DOHH2 (cell line): ENCODE measurements around the gene B4GALT5.

Experiments
- H3F3A ChIP-seq: fragments of 200-600 bp; sonication (generic), shearing (Covaris generic); 2 replicates; pipeline ENCODE4 v1.6.0; 2016; ENCODE audit warnings: antibody characterized with exemption, mild to moderate bottlenecking; ENCODE audit not compliant: control insufficient read depth, insufficient read depth
- H3K27ac ChIP-seq: fragments of 200-600 bp; sonication (generic); 2 replicates; pipeline ENCODE4 v1.5.1; 2014; ENCODE audit warnings: low read depth, mild to moderate bottlenecking, low read length, moderate library complexity
- H3K27me3 ChIP-seq: fragments of 200-600 bp; sonication (generic); 2 replicates; pipeline ENCODE4 v1.6.1; 2014; ENCODE audit warnings: mild to moderate bottlenecking, low read length, mixed read lengths; ENCODE audit not compliant: control insufficient read depth
- H3K36me3 ChIP-seq: fragments of 200-600 bp; sonication (generic); 2 replicates; pipeline ENCODE4 v1.6.1; 2014; ENCODE audit warnings: mild to moderate bottlenecking, low read length, moderate library complexity, mixed read lengths; ENCODE audit not compliant: control insufficient read depth
- H3K4me1 ChIP-seq: fragments of 200-600 bp; sonication (generic); 2 replicates; pipeline ENCODE4 v1.6.1; 2014; ENCODE audit warnings: mild to moderate bottlenecking, low read length, mixed read lengths; ENCODE audit not compliant: control insufficient read depth
- H3K4me2 ChIP-seq: fragments of 200-600 bp; sonication (generic); 2 replicates; pipeline ENCODE4 v1.6.0; 2014; ENCODE audit warnings: mild to moderate bottlenecking, low read length, moderate library complexity
- H3K4me3 ChIP-seq: fragments of 200-600 bp; sonication (generic); 2 replicates; pipeline ENCODE4 v1.5.1; 2014; ENCODE audit warnings: mild to moderate bottlenecking, low read length, mixed read lengths
- H3K79me2 ChIP-seq: fragments of 200-600 bp; sonication (generic); 2 replicates; pipeline ENCODE4 v1.6.1; 2014; ENCODE audit warnings: mild to moderate bottlenecking, low read length, mixed read lengths; ENCODE audit not compliant: control insufficient read depth
- H3K9me2 ChIP-seq: fragments of 200-600 bp; sonication (generic); replicated peaks from 2 replicates; pipeline ENCODE4 v1.6.1; 2014; ENCODE audit warnings: mild to moderate bottlenecking, low read length, mixed read lengths; ENCODE audit not compliant: control insufficient read depth
- H3K9me3 ChIP-seq: fragments of 200-600 bp; sonication (generic); 2 replicates; pipeline ENCODE4 v1.6.1; 2014; ENCODE audit warnings: antibody characterized with exemption, low read length, mixed read lengths; ENCODE audit not compliant: control insufficient read depth, insufficient read depth
- H4K20me1 ChIP-seq: fragments of 200-600 bp; sonication (generic); 2 replicates; pipeline ENCODE4 v1.6.0; 2014; ENCODE audit warnings: low read depth, mild to moderate bottlenecking, antibody characterized with exemption, low read length, moderate library complexity; ENCODE audit not compliant: control insufficient read depth, insufficient read depth
- CTCF ChIP-seq: fragments of 200-600 bp; sonication (generic); IDR thresholded peaks from one replicate; pipeline ENCODE4 v1.5.1; 2014; ENCODE audit warnings: antibody characterized with exemption, mild to moderate bottlenecking, low read depth, low read length; ENCODE audit not compliant: poor library complexity, severe bottlenecking
- EZH2phosphoT487 ChIP-seq: fragments of 200-600 bp; sonication (generic); IDR thresholded peaks from 2 replicates; pipeline ENCODE4 v1.6.1; 2017; ENCODE audit warnings: borderline replicate concordance, mild to moderate bottlenecking, antibody characterized with exemption, low read length, moderate library complexity, mixed read lengths

B4GALT5 gene

GRCh38 chr20:49590163-49591017 lies 123.3 kb downstream of the B4GALT5 start:
- Histone ChIP-seq H3K27me3 (peaks cover 5% of the 10 kb centered on the region; the same call in 1 of the 2 replicates), H4K20me1 (no peaks in the 10 kb centered on the region), H3K27ac (no peak overlapping the region), H3K4me3 (no peak overlapping the region), H3K9me3 (no peaks in the 10 kb centered on the region), H3K79me2 (no peaks in the 10 kb centered on the region), H3K4me2 (no peak overlapping the region), H3F3A (no peaks in the 10 kb centered on the region), H3K9me2 (no peaks in the 10 kb centered on the region), H3K4me1 (peaks cover 14% of the 10 kb centered on the region), H3K36me3 (no peaks in the 10 kb centered on the region)
- TF ChIP-seq EZH2phosphoT487: no peak
- TF ChIP-seq CTCF: no peak

GRCh38 chr20:49589747-49590146 lies 123.9 kb downstream of the B4GALT5 start:
- H3K27me3 ChIP-seq: peaks cover 8% of the 10 kb centered on the region; the same call in 1 of the 2 replicates
- H3K9me3 ChIP-seq: no peaks in the 10 kb centered on the region
- no peak overlapping the region for H3K27ac ChIP-seq
- peaks cover 10% of the 10 kb centered on the region for H3K4me1 ChIP-seq
- no peak overlapping the region for H3K4me3 ChIP-seq
- H3K4me2 ChIP-seq: no peak overlapping the region
- H4K20me1 ChIP-seq: no peaks in the 10 kb centered on the region
- H3K9me2 ChIP-seq: no peaks in the 10 kb centered on the region
- H3K79me2 ChIP-seq: no peaks in the 10 kb centered on the region
- no peaks in the 10 kb centered on the region for H3K36me3 ChIP-seq
- H3F3A ChIP-seq: no peaks in the 10 kb centered on the region
- TF ChIP-seq EZH2phosphoT487 (no peak), CTCF (no peak)

DNA sequence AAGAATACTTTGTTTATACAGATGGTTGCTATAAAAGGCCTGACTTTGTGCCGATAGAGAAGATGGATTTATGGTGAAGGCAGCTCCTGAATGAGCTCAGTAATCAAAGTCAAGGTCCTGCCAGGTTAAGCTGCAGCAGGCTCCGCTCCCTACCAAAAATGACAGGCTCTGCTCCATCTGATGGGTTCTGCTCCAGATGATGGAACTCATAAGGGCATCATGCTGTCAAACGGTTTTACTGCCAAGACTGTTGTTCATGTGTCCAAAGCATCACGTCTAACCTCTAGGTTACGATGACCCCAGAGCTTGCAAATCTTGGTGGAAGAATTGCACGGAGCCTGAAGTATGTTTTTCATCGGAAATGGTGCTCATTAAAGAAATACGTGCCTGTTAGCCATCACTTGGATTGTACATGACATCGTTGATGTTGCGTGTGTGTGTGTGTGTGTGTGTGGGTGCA lies 126.5 kb downstream of the B4GALT5 start:
- Histone ChIP-seq H3K4me2 (no peak overlapping the region), H3K4me1 (peaks cover 7% of the 10 kb centered on the region), H3K4me3 (no peak overlapping the region), H3K79me2 (no peaks in the 10 kb centered on the region), H3F3A (no peaks in the 10 kb centered on the region), H4K20me1 (no peaks in the 10 kb centered on the region), H3K27ac (no peak overlapping the region), H3K36me3 (no peaks in the 10 kb centered on the region), H3K9me3 (no peaks in the 10 kb centered on the region), H3K9me2 (no peaks in the 10 kb centered on the region), H3K27me3 (peaks cover 11% of the 10 kb centered on the region; the same call in 1 of the 2 replicates)
- TF ChIP-seq EZH2phosphoT487: no peak
- no peak for TF ChIP-seq CTCF
